ENCODE data around the gene ARL6IP5. TPM values are rescaled to one million over a fixed set of nuclear protein-coding genes. Genes with fewer than 3 reads are reported as not detected.

The ARL6IP5 gene
- total and polyA plus RNA-seq, 9 of the 15 experiments (the other 6 are each of a cell fraction or from before 2014, with no cell fraction given): 10.3 to 54.0 (median 12.7) TPM

DNA sequence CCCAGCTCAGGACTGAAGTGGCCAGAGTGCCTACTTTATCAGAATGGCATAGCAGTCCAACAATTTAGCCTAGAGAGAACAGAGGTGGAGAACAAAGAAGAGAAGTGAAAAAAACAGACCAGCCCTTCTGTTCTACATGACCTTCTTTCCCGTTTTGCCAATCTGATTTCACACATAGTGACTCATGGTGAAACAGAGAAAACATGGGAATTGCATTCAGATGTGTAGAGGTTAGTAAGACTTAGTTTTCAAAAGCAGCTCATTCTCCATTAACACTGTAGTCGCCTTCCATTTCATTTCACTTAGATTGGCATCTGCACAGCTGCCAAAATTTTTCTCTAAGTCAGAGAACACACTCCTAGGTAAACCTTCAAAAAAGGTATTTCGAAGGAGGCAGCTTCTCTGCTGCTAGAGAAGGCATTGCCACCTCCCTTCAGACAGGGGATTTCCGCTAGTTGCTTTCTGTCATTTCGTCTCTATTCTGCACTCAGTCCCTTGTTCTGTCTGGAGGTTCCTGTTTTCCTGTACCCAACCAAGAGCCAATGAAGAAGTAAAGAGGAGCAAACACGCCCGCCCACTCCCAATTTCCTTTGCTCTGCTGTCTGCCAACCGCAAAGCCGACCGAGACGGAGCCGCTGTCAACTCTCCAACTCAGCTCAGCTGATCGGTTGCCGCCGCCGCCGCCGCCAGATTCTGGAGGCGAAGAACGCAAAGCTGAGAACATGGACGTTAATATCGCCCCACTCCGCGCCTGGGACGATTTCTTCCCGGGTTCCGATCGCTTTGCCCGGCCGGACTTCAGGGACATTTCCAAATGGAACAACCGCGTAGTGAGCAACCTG lies at the start of gene ARL6IP5 (continued):
- TF ChIP-seq SETDB1 (IDR thresholded peaks at IDR 0.05; ENCODE audit: low read length) (no peak), IFI16 (CRISPR knock-in tag; IDR thresholded peaks at IDR 0.05) (no peak), RBM17 (IDR thresholded peaks at IDR 0.05; ENCODE audit: borderline replicate concordance, low read depth, low read length) (no peak), SIRT6 (IDR thresholded peaks at IDR 0.05; ENCODE audit: low read depth, low read length) (no peak), SIN3A (IDR thresholded peaks at IDR 0.05; ENCODE audit: borderline replicate concordance in 2 of 2, control insufficient read depth in 1 of 2, low read depth in 2 of 2, low read length in 2 of 2) (peak; percentile 75 to 92; a peak in 3 of 4 replicates), ZC3H4 (CRISPR knock-in tag; IDR thresholded peaks at IDR 0.05; ENCODE audit: borderline replicate concordance) (no peak), KDM2B (CRISPR knock-in tag; IDR thresholded peaks at IDR 0.05) (no peak), NONO (IDR thresholded peaks at IDR 0.05; ENCODE audit: low read depth in 2 of 2, low read length in 1 of 2) (no peak), ZNF77 (CRISPR knock-in tag; IDR thresholded peaks at IDR 0.05) (no peak), HCFC1 (IDR thresholded peaks at IDR 0.05; ENCODE audit: low read depth, low read length) (peak; percentile 42; the same call in 1 of the 2 replicates), YBX1 (IDR thresholded peaks at IDR 0.05) (no peak), ZNF184 (CRISPR knock-in tag; IDR thresholded peaks at IDR 0.05) (no peak), ZNF124 (CRISPR knock-in tag; IDR thresholded peaks at IDR 0.05) (no peak), NR2F6 (CRISPR knock-in tag; IDR thresholded peaks at IDR 0.05) (no peak), ZNF76 (CRISPR knock-in tag; IDR thresholded peaks at IDR 0.05; ENCODE audit: borderline replicate concordance) (no peak), TCF7L2 (IDR thresholded peaks at IDR 0.05; ENCODE audit: low read depth, low read length) (no peak)
- TF ChIP-seq, protein P1, sequence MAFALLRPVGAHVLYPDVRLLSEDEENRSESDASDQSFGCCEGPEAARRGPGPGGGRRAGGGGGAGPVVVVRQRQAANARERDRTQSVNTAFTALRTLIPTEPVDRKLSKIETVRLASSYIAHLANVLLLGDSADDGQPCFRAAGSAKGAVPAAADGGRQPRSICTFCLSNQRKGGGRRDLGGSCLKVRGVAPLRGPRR (CRISPR knock-in tag; IDR thresholded peaks at IDR 0.05): no peak
- TF ChIP-seq, protein P2, sequence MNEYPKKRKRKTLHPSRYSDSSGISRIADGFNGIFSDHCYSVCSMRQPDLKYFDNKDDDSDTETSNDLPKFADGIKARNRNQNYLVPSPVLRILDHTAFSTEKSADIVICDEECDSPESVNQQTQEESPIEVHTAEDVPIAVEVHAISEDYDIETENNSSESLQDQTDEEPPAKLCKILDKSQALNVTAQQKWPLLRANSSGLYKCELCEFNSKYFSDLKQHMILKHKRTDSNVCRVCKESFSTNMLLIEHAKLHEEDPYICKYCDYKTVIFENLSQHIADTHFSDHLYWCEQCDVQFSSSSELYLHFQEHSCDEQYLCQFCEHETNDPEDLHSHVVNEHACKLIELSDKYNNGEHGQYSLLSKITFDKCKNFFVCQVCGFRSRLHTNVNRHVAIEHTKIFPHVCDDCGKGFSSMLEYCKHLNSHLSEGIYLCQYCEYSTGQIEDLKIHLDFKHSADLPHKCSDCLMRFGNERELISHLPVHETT (CRISPR knock-in tag; conservative IDR thresholded peaks at IDR 0.05 in 1 of 2, IDR thresholded peaks at IDR 0.05 in 1 of 2): no peak

Measured in K562 (cell line).